ENCODE data around the gene SLMAP. TPM values are rescaled to one million over a fixed set of nuclear protein-coding genes. Genes with fewer than 3 reads are reported as not detected.
"Not testable (repeated sequence)": the region's sequence is repeated elsewhere in the genome, so short reads cannot be mapped to it uniquely, and the experiment has no call there.

The SLMAP gene
- total RNA-seq, 2 experiments from 2014 or later: 51.2 to 52.8 TPM

- Mint-ChIP-seq H3K9me3 (no peaks in the 10 kb centered on the region), H3K36me3 (peaks cover 8% of the 10 kb centered on the region), H3K27ac (no peak overlapping the region), H3K27me3 (no peaks in the 10 kb centered on the region), H3K4me3 (no peak overlapping the region), H3K4me1 (peaks cover 41% of the 10 kb centered on the region)
- no peak for DNase-seq
Measured at GRCh38 chr3:57794951-57795350, 38.8 kb downstream of the SLMAP start.

DNA sequence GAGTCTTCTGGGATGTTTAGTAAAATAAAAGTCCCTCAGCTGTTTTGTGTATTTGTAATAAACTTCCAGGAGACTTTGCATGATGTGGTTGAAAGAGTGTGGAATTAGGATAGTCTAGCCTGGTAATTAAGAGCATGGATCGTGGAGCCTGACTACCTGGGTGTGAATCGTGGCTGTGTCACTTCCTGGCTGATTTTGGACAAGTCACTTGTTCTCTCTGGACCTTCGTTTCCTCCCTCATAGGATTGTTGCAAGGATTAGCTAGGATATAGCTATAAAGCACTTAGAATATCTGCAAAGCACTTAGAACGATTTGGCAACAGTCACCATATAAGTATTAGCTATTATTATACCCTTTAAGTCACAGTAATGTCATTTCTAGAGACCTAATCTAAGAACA is 40.2 kb downstream of the SLMAP start:
- peaks cover 8% of the 10 kb centered on the region for H3K36me3 Mint-ChIP-seq
- no peak overlapping the region for H3K27ac Mint-ChIP-seq

DNA sequence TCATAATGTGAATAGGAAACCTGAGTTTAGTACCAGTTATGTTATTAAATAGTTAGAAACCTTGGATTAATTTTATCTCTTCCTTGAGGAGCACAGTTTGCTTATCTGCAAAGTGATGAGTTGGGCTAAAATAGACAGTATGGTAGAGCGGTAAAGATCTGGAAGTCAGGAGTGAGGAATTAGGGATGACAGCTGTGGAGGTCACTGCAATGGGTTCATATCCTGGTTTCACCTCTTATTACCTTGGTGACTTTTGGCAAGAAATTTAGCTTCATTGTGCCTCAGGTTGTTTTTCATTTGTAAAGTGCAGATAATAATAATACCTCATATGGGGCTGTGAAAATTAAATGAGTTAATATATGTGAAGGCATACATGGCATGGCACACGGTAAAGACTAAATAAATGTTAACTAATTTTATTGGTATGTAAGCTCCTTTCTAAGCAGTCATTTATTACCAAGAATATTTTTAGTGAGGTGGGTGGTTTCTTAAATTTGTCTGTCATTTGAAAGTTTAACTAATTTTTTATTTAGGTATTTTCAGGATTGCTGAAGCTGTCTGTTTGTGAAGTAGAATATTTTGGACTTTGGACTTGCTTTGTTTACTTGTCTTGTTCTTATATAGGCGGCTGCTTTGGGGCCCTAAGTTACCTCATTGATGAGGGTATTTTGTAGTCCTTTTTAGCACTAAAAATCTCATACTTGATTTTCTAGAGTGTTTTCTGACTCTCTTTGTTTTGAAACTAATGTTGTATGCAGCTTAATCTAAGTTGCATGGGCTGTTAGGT is 41.8 kb downstream of the SLMAP start:
- DNase-seq: no peak
- H3K4me1 Mint-ChIP-seq: peaks cover 52% of the 10 kb centered on the region
- H3K36me3 Mint-ChIP-seq: peaks cover 8% of the 10 kb centered on the region
- no peak overlapping the region for H3K27ac Mint-ChIP-seq
- H3K4me3 Mint-ChIP-seq: no peak overlapping the region
- no peaks in the 10 kb centered on the region for H3K27me3 Mint-ChIP-seq
- no peaks in the 10 kb centered on the region for H3K9me3 Mint-ChIP-seq

More for the DNA sequence above, 40.2 kb downstream of the SLMAP start:
- Mint-ChIP-seq H3K27me3 (no peaks in the 10 kb centered on the region), H3K9me3 (no peaks in the 10 kb centered on the region), H3K4me3 (no peak overlapping the region), H3K4me1 (peaks cover 44% of the 10 kb centered on the region)
- no peak for DNase-seq

- H3K36me3 Mint-ChIP-seq: peaks cover 18% of the 10 kb centered on the region
- peak overlapping the region; percentile 78 for H3K27ac Mint-ChIP-seq
- no peaks in the 10 kb centered on the region for H3K27me3 Mint-ChIP-seq
- peak overlapping the region; percentile 40 for H3K4me3 Mint-ChIP-seq
- no peak for DNase-seq
- peaks cover 4% of the 10 kb centered on the region for H3K9me3 Mint-ChIP-seq
- peaks cover 67% of the 10 kb centered on the region for H3K4me1 Mint-ChIP-seq
Measured at GRCh38 chr3:57803647-57804081, 47.6 kb downstream of the SLMAP start.

DNA sequence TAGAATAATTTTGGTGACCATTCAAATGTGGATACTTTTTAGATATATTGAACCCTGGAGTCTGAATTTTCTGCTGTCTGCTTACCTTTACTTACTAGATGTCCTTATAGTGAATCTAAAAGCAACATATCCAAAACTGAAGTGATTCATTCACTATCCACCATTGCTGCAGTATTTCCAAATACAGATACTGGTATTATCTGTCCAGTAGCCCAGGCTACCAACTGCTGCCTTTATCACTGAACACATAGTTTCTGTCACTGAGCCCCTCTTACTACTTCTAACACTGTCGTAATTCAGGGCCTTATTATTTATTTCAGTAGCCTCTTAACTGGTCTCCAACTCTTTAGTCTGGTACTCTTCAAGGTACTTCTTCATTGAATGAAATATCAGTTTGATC is 49.2 kb downstream of the SLMAP start:
- no peaks in the 10 kb centered on the region for H3K27me3 Mint-ChIP-seq
- DNase-seq: no peak
- peaks cover 18% of the 10 kb centered on the region for H3K36me3 Mint-ChIP-seq
- H3K27ac Mint-ChIP-seq: peak overlapping the region; percentile 70
- H3K9me3 Mint-ChIP-seq: peaks cover 4% of the 10 kb centered on the region
- no peak overlapping the region for H3K4me3 Mint-ChIP-seq
- peaks cover 70% of the 10 kb centered on the region for H3K4me1 Mint-ChIP-seq

- Mint-ChIP-seq H3K36me3 (peaks cover 19% of the 10 kb centered on the region), H3K9me3 (peaks cover 4% of the 10 kb centered on the region), H3K4me3 (no peak overlapping the region), H3K4me1 (peaks cover 70% of the 10 kb centered on the region), H3K27ac (no peak overlapping the region), H3K27me3 (no peaks in the 10 kb centered on the region)
- no peak for DNase-seq
Measured at GRCh38 chr3:57805674-57806073, 49.6 kb downstream of the SLMAP start.

GRCh38 chr3:57806195-57806594 is 50.1 kb downstream of the SLMAP start:
- H3K27ac Mint-ChIP-seq, H3K4me3 Mint-ChIP-seq, H3K9me3 Mint-ChIP-seq, DNase-seq, H3K27me3 Mint-ChIP-seq: not testable (repeated sequence)
- peaks cover 67% of the 10 kb centered on the region for H3K4me1 Mint-ChIP-seq
- peaks cover 23% of the 10 kb centered on the region for H3K36me3 Mint-ChIP-seq

GRCh38 chr3:57808961-57809608 is 53.0 kb downstream of the SLMAP start:
- Mint-ChIP-seq H3K27me3 (no peaks in the 10 kb centered on the region), H3K4me1 (peaks cover 44% of the 10 kb centered on the region), H3K9me3 (peaks cover 12% of the 10 kb centered on the region), H3K4me3 (no peak overlapping the region), H3K27ac (no peak overlapping the region), H3K36me3 (peaks cover 34% of the 10 kb centered on the region)
- no peak for DNase-seq

- Mint-ChIP-seq H3K27ac (no peak overlapping the region), H3K4me3 (no peak overlapping the region), H3K9me3 (peaks cover 12% of the 10 kb centered on the region), H3K4me1 (peaks cover 43% of the 10 kb centered on the region), H3K36me3 (peaks cover 34% of the 10 kb centered on the region), H3K27me3 (no peaks in the 10 kb centered on the region)
- no peak for DNase-seq
Measured at GRCh38 chr3:57809609-57809968, 53.5 kb downstream of the SLMAP start.

- Mint-ChIP-seq H3K4me3 (no peak overlapping the region), H3K36me3 (peaks cover 30% of the 10 kb centered on the region), H3K9me3 (peaks cover 12% of the 10 kb centered on the region), H3K27me3 (no peaks in the 10 kb centered on the region), H3K4me1 (peaks cover 42% of the 10 kb centered on the region), H3K27ac (no peak overlapping the region)
- no peak for DNase-seq
Measured at GRCh38 chr3:57810048-57810447, 53.9 kb downstream of the SLMAP start.

- H3K27me3 Mint-ChIP-seq: no peaks in the 10 kb centered on the region
- DNase-seq: no peak
- H3K27ac Mint-ChIP-seq: no peak overlapping the region
- no peak overlapping the region for H3K4me3 Mint-ChIP-seq
- peaks cover 38% of the 10 kb centered on the region for H3K4me1 Mint-ChIP-seq
- H3K9me3 Mint-ChIP-seq: peaks cover 12% of the 10 kb centered on the region
- H3K36me3 Mint-ChIP-seq: peaks cover 29% of the 10 kb centered on the region
Measured at GRCh38 chr3:57810471-57811137, 54.5 kb downstream of the SLMAP start.

- no peak overlapping the region for H3K4me3 Mint-ChIP-seq
- no peak overlapping the region for H3K27ac Mint-ChIP-seq
- H3K27me3 Mint-ChIP-seq: no peaks in the 10 kb centered on the region
- H3K4me1 Mint-ChIP-seq: peaks cover 32% of the 10 kb centered on the region
- peaks cover 18% of the 10 kb centered on the region for H3K36me3 Mint-ChIP-seq
- peaks cover 8% of the 10 kb centered on the region for H3K9me3 Mint-ChIP-seq
- DNase-seq: peak; percentile 21
Measured at GRCh38 chr3:57815036-57815435, 58.9 kb downstream of the SLMAP start.

DNA sequence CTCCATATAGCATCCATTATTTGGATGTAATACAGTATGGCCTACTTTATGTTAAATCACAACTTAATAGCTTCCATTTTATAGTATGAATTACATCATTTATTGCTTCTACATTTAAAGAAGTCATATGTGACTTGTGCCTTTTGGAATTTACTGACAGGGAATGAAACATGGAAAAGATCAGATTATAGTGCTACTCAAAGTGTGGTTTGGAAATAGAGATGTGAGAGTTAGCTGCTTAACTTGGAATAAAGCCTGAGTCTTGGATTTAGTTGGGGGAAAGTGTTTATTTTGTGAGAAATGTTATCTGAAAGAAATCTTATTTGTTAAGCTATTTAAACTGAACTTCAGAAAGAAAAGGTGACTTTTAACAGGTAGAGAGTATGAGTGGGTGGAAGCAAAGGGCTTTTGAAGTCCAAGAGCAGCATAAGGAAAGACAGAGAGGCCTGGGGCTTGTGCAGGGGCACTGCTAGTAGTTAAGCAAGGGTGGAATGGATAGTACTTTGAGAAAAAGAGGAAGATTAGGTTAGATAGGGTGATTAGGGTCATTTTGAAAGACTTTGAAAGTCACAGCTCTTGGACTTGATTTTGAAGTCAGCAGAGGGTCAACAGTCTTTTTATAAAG is 60.5 kb downstream of the SLMAP start:
- H3K36me3 Mint-ChIP-seq: peaks cover 12% of the 10 kb centered on the region
- H3K4me1 Mint-ChIP-seq: peaks cover 34% of the 10 kb centered on the region
- H3K9me3 Mint-ChIP-seq: peaks cover 8% of the 10 kb centered on the region
- H3K27me3 Mint-ChIP-seq: no peaks in the 10 kb centered on the region
- no peak overlapping the region for H3K4me3 Mint-ChIP-seq
- DNase-seq: no peak
- H3K27ac Mint-ChIP-seq: no peak overlapping the region

DNA sequence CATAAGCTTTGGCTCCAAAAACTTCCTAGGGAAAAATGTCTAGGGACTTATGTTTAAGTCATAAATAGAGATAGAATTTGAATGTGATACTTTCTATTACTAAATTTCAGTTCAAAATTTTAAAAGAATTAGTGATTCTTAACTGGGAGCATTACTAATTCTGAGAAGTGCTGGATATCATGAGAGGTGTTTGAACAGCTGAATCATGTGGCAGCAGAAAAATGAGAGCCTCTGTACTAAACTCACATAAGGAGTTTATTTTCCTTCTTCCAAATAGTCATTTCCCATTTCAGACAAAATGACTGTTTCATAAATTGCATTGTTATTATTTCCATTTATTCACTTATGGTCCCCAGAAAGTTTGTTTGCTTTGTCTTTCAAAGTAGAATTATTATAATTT is 62.7 kb downstream of the SLMAP start:
- Mint-ChIP-seq H3K4me1 (peaks cover 34% of the 10 kb centered on the region), H3K36me3 (peaks cover 7% of the 10 kb centered on the region), H3K9me3 (no peaks in the 10 kb centered on the region), H3K27me3 (no peaks in the 10 kb centered on the region), H3K4me3 (no peak overlapping the region), H3K27ac (no peak overlapping the region)
- no peak for DNase-seq

- H3K27me3 Mint-ChIP-seq: no peaks in the 10 kb centered on the region
- peaks cover 6% of the 10 kb centered on the region for H3K36me3 Mint-ChIP-seq
- no peaks in the 10 kb centered on the region for H3K9me3 Mint-ChIP-seq
- DNase-seq: no peak
- H3K4me1 Mint-ChIP-seq: peaks cover 35% of the 10 kb centered on the region
- H3K27ac Mint-ChIP-seq: no peak overlapping the region
- no peak overlapping the region for H3K4me3 Mint-ChIP-seq
Measured at GRCh38 chr3:57820479-57820878, 64.4 kb downstream of the SLMAP start.
